ENCODE results near the gene PRKRIP1. TPM values are rescaled to one million over a fixed set of nuclear protein-coding genes. Genes with fewer than 3 reads are reported as not detected.
A peak's percentile ranks its signal among the peaks of the same experiment; 100 is the strongest.

The PRKRIP1 gene
- total and polyA plus RNA-seq, 4 donors = 5.4 to 15.8 (median 7.1) TPM

- 92% methylated on average over 10 of the region's 10 CpGs for WGBS
- Histone ChIP-seq H3K27ac (ENCODE audit: low read depth in 1 of 2, low read length in 2 of 2) (no peak overlapping the region), H3K4me1 (ENCODE audit: control insufficient read depth in 4 of 4, insufficient read depth in 4 of 4, low read length in 3 of 4) (peaks cover 0 to 15% (median 13%) of the 10 kb centered on the region in 4 donors)
Observed at GRCh38 chr7:102436118-102436517, 40.0 kb downstream of the PRKRIP1 start.

GRCh38 chr7:102439963-102440795, 44.0 kb downstream of the PRKRIP1 start:
- Histone ChIP-seq H3K27me3 (ENCODE audit: control insufficient read depth in 4 of 4, insufficient read depth in 4 of 4, low read length in 3 of 4) (no peaks in the 10 kb centered on the region), H3K36me3 (ENCODE audit: control insufficient read depth in 4 of 4, insufficient read depth in 3 of 4, low read depth in 1 of 4, low read length in 3 of 4) (no peaks in the 10 kb centered on the region), H3K9ac (ENCODE audit: low read depth in 1 of 2, low read length in 2 of 2) (no peak overlapping the region), H3K27ac (ENCODE audit: low read depth in 1 of 2, low read length in 2 of 2) (no peak overlapping the region), H3K4me1 (ENCODE audit: control insufficient read depth in 4 of 4, insufficient read depth in 4 of 4, low read length in 3 of 4) (no peaks in the 10 kb centered on the region), H3K4me3 (ENCODE audit: low read depth in 1 of 3, low read length in 3 of 3) (no peak overlapping the region), H3K9me3 (ENCODE audit: control insufficient read depth in 4 of 4, low read length in 3 of 4) (no peaks in the 10 kb centered on the region)
- DNase-seq (ENCODE audit: low spot score) = no peak
- TF ChIP-seq FOXA2 (IDR thresholded peaks at IDR 0.05) (no peak), GABPA (IDR thresholded peaks at IDR 0.05 in 1 of 2, conservative IDR thresholded peaks at IDR 0.05 in 1 of 2) (no peak), JUND (IDR thresholded peaks at IDR 0.05) (peak in 1 of 2 donors; percentile 37), ATF3 (IDR thresholded peaks at IDR 0.05) (no peak), RXRA (IDR thresholded peaks at IDR 0.05) (peak in 1 of 2 donors; percentile 37)
- 82% methylated on average over 17 of the region's 17 CpGs for WGBS

More at GRCh38 chr7:102436118-102436517, 40.0 kb downstream of the PRKRIP1 start:
- TF ChIP-seq RXRA (IDR thresholded peaks at IDR 0.05) = no peak
- no peak for TF ChIP-seq RAD21 (IDR thresholded peaks at IDR 0.05)
- TF ChIP-seq EGR1 (IDR thresholded peaks at IDR 0.05; ENCODE audit: low read depth in 2 of 2) = no peak
- TF ChIP-seq GABPA (IDR thresholded peaks at IDR 0.05 in 1 of 2, conservative IDR thresholded peaks at IDR 0.05 in 1 of 2) = no peak
- TF ChIP-seq FOXA2 (IDR thresholded peaks at IDR 0.05) = no peak
- no peak for TF ChIP-seq TAF1 (conservative IDR thresholded peaks at IDR 0.05)
- no peak for TF ChIP-seq ZBTB33 (IDR thresholded peaks at IDR 0.05)
- no peak for TF ChIP-seq FOXA1 (IDR thresholded peaks at IDR 0.05)
- no peak for TF ChIP-seq REST (IDR thresholded peaks at IDR 0.05)
- no peak for TF ChIP-seq JUND (IDR thresholded peaks at IDR 0.05)
- no peak for TF ChIP-seq HNF4A (conservative IDR thresholded peaks at IDR 0.05)
- TF ChIP-seq ATF3 (IDR thresholded peaks at IDR 0.05) = no peak
- TF ChIP-seq HNF4G (IDR thresholded peaks at IDR 0.05) = no peak
- no peak for DNase-seq (ENCODE audit: low spot score)
- no peak overlapping the region for H3K9ac ChIP-seq (ENCODE audit: low read depth in 1 of 2, low read length in 2 of 2)
- H3K36me3 ChIP-seq (ENCODE audit: control insufficient read depth in 4 of 4, insufficient read depth in 3 of 4, low read depth in 1 of 4, low read length in 3 of 4) = no peaks in the 10 kb centered on the region
- no peaks in the 10 kb centered on the region for H3K27me3 ChIP-seq (ENCODE audit: control insufficient read depth in 4 of 4, insufficient read depth in 4 of 4, low read length in 3 of 4)
- no peak overlapping the region for H3K4me3 ChIP-seq (ENCODE audit: low read depth in 1 of 3, low read length in 3 of 3)
- no peaks in the 10 kb centered on the region for H3K9me3 ChIP-seq (ENCODE audit: control insufficient read depth in 4 of 4, low read length in 3 of 4)

Measured in liver (tissue), 9 donors.